H9 (cell line): Measurements from ENCODE around the gene JADE2. TPM values are rescaled to one million over a fixed set of nuclear protein-coding genes. Genes with fewer than 3 reads are reported as not detected.

ENCODE experiments used
- DNase-seq: peaks from one replicate; pipeline ENCODE4 v3.0.0-alpha.2; 2017
- H2AFZ ChIP-seq: one replicate; pipeline ENCODE4 v1.6.1; 2013; ENCODE audit warnings: mild to moderate bottlenecking, low read length, control low read depth, moderate library complexity
- H2AK5ac ChIP-seq: 2 replicates; pipeline ENCODE4 v1.6.1; 2013; ENCODE audit warnings: low read length, control low read depth, mixed read lengths; ENCODE audit not compliant: insufficient read length
- H2BK120ac ChIP-seq: one replicate; pipeline ENCODE4 v1.6.1; 2013; ENCODE audit warnings: low read depth, mild to moderate bottlenecking, low read length, control low read depth, inconsistent platforms; ENCODE audit not compliant: poor library complexity, severe bottlenecking
- H2BK12ac ChIP-seq: 2 replicates; pipeline ENCODE4 v1.6.1; 2013; ENCODE audit warnings: low read length, control low read depth, mixed read lengths, low read depth; ENCODE audit not compliant: insufficient read length
- H2BK15ac ChIP-seq: 2 replicates; pipeline ENCODE4 v1.6.1; 2013; ENCODE audit warnings: low read depth, low read length, control low read depth
- H2BK20ac ChIP-seq: one replicate; pipeline ENCODE4 v1.6.1; 2013; ENCODE audit warnings: low read depth, mild to moderate bottlenecking, low read length, control low read depth, inconsistent platforms; ENCODE audit not compliant: poor library complexity, severe bottlenecking
- H2BK5ac ChIP-seq: 2 replicates; pipeline ENCODE4 v1.6.1; 2013; ENCODE audit warnings: low read length, control low read depth, mixed read lengths; ENCODE audit not compliant: insufficient read length
- H3K14ac ChIP-seq: 2 replicates; pipeline ENCODE4 v1.6.1; 2013; ENCODE audit warnings: low read length, control low read depth; ENCODE audit not compliant: insufficient read depth
- H3K18ac ChIP-seq: 2 replicates; pipeline ENCODE4 v1.6.1; 2013; ENCODE audit warnings: low read depth, mild to moderate bottlenecking, mixed read lengths, low read length, control low read depth; ENCODE audit not compliant: insufficient read length
- H3K23ac ChIP-seq: 2 replicates; pipeline ENCODE4 v1.6.1; 2013; ENCODE audit warnings: low read length, control low read depth, mixed read lengths, low read depth; ENCODE audit not compliant: insufficient read length
- H3K23me2 ChIP-seq: 2 replicates; pipeline ENCODE4 v1.6.1; 2013; ENCODE audit warnings: low read depth, mild to moderate bottlenecking, mixed read lengths, low read length, control low read depth; ENCODE audit not compliant: insufficient read length, poor library complexity, severe bottlenecking
- H3K27ac ChIP-seq: 2 replicates; pipeline ENCODE4 v1.5.1; 2013; ENCODE audit warnings: low read length, control low read depth, mixed read lengths, low read depth; ENCODE audit not compliant: insufficient read length
- H3K27me3 ChIP-seq: 2 replicates; pipeline ENCODE4 v1.6.1; 2013; ENCODE audit warnings: low read length, control low read depth, inconsistent platforms; ENCODE audit not compliant: insufficient read depth
- H3K4ac ChIP-seq: 2 replicates; pipeline ENCODE4 v1.6.1; 2013; ENCODE audit warnings: low read depth, mild to moderate bottlenecking, control low read depth, inconsistent platforms, low read length, moderate library complexity
- H3K4me1 ChIP-seq: 2 replicates; pipeline ENCODE4 v1.6.1; 2013; ENCODE audit warnings: low read length, control low read depth, inconsistent platforms; ENCODE audit not compliant: insufficient read depth
- H3K4me2 ChIP-seq: 2 replicates; pipeline ENCODE4 v1.6.1; 2013; ENCODE audit warnings: low read length, control low read depth, mixed read lengths; ENCODE audit not compliant: insufficient read length, insufficient read depth
- H3K56ac ChIP-seq: 2 replicates; pipeline ENCODE4 v1.6.1; 2013; ENCODE audit warnings: low read depth, mild to moderate bottlenecking, mixed read lengths, low read length, control low read depth; ENCODE audit not compliant: insufficient read length
- H3K79me1 ChIP-seq: 2 replicates; pipeline ENCODE4 v1.6.1; 2013; ENCODE audit warnings: low read depth, mild to moderate bottlenecking, moderate library complexity, low read length, control low read depth, inconsistent platforms; ENCODE audit not compliant: insufficient read depth, poor library complexity, severe bottlenecking
- H3K79me2 ChIP-seq: 2 replicates; pipeline ENCODE4 v1.6.1; 2013; ENCODE audit warnings: low read length, control low read depth, inconsistent platforms; ENCODE audit not compliant: insufficient read depth
- H3K9ac ChIP-seq: 2 replicates; pipeline ENCODE4 v1.6.1; 2013; ENCODE audit warnings: low read length, control low read depth, mixed read lengths; ENCODE audit not compliant: insufficient read length; ENCODE audit errors: extremely low read depth
- H3K9me3 ChIP-seq: one replicate; pipeline ENCODE4 v1.6.1; 2013; ENCODE audit warnings: low read depth, low read length, inconsistent platforms; ENCODE audit not compliant: control insufficient read depth
- H3T11ph ChIP-seq: one replicate; pipeline ENCODE4 v1.6.1; 2013; ENCODE audit warnings: mild to moderate bottlenecking, low read length, control low read depth, inconsistent platforms
- H4K20me1 ChIP-seq: one replicate; pipeline ENCODE4 v1.6.1; 2013; ENCODE audit not compliant: control insufficient read depth, insufficient read length, insufficient read depth
- H4K5ac ChIP-seq: 2 replicates; pipeline ENCODE4 v1.6.1; 2013; ENCODE audit warnings: low read depth, mild to moderate bottlenecking, mixed read lengths, low read length, control low read depth; ENCODE audit not compliant: insufficient read length
- H4K8ac ChIP-seq: replicated peaks from 2 replicates; pipeline ENCODE4 v1.6.1; 2013; ENCODE audit warnings: low read length, control low read depth, mixed read lengths, low read depth; ENCODE audit not compliant: insufficient read length
- H4K91ac ChIP-seq: 2 replicates; pipeline ENCODE4 v1.6.1; 2013; ENCODE audit warnings: low read depth, mild to moderate bottlenecking, moderate library complexity, mixed read lengths, low read length, control low read depth; ENCODE audit not compliant: insufficient read length
- H3K27ac Mint-ChIP-seq, 3 experiments: 2 replicates in 2 of 3; 3 replicates in 1 of 3; pipeline ENCODE4 v1.8.0; 2020 to 2021; ENCODE audit warnings: mixed read lengths in 3 of 3, mild to moderate bottlenecking in 1 of 3, moderate library complexity in 1 of 3
- H3K27me3 Mint-ChIP-seq: 2 replicates; pipeline ENCODE4 v1.8.0; 2021; ENCODE audit warnings: low read depth, mild to moderate bottlenecking, moderate library complexity, mixed read lengths
- H3K36me3 Mint-ChIP-seq, 3 experiments: 2 replicates in 2 of 3; 3 replicates in 1 of 3; pipeline ENCODE4 v1.8.0; 2020 to 2021; ENCODE audit warnings: low read depth in 3 of 3, mixed read lengths in 3 of 3; ENCODE audit not compliant: insufficient read depth in 1 of 3
- H3K4me1 Mint-ChIP-seq, 2 experiments: 2 replicates each; pipeline ENCODE4 v1.8.0; 2020; ENCODE audit warnings: mixed read lengths in 2 of 2
- H3K4me3 Mint-ChIP-seq, 2 experiments: 2 replicates in 1 of 2; 3 replicates in 1 of 2; pipeline ENCODE4 v1.8.0; 2020 to 2021; ENCODE audit warnings: mild to moderate bottlenecking in 2 of 2, mixed read lengths in 2 of 2, moderate library complexity in 1 of 2
- H3K9me3 Mint-ChIP-seq, 2 experiments: 2 replicates in 1 of 2; 3 replicates in 1 of 2; pipeline ENCODE4 v1.8.0; 2020; ENCODE audit warnings: mild to moderate bottlenecking in 2 of 2, mixed read lengths in 2 of 2, moderate library complexity in 1 of 2
- CTCF ChIP-seq: fragments of 200-600 bp; sonication (generic); conservative IDR thresholded peaks from 3 replicates; pipeline ENCODE4 v1.8.0; 2021; ENCODE audit warnings: antibody characterized with exemption, mild to moderate bottlenecking
- WGBS: extraction: QIAGEN DNeasy Blood & Tissue Kit; methylation state at CpG from one replicate; pipeline ENCODE4 v1.1.7; 2013; ENCODE audit warnings: missing lambda C conversion rate, low lambda C conversion rate, mixed read lengths; ENCODE audit not compliant: insufficient read length; ENCODE audit errors: extremely low coverage; 5-methylcytosine and 5-hydroxymethylcytosine counted together
- total RNA-seq: library from RNA; stranded (reverse); gene quantifications from 2 replicates; pipeline ENCODE4 v1.2.1, GENCODE V29; 2021

JADE2 gene
- total RNA-seq, 1 experiment from 2014 or later: 99.7 TPM

GRCh38 chr5:134600600-134600999, 75.1 kb downstream of the JADE2 start:
- Histone ChIP-seq H4K8ac (no peak overlapping the region), H4K5ac (no peak overlapping the region), H3K4ac (no peak overlapping the region), H3K79me1 (no peaks in the 10 kb centered on the region), H2BK120ac (no peak overlapping the region), H3K9ac (no peak overlapping the region), H3K56ac (no peak overlapping the region), H3K4me1 (no peaks in the 10 kb centered on the region), H3K14ac (no peak overlapping the region), H3K23ac (no peak overlapping the region), H2AK5ac (no peak overlapping the region), H3K27ac (no peak overlapping the region), H2BK5ac (no peak overlapping the region), H2BK20ac (no peak overlapping the region), H3K18ac (no peak overlapping the region), H4K20me1 (no peaks in the 10 kb centered on the region), H3K23me2 (no peaks in the 10 kb centered on the region), H3T11ph (no peak overlapping the region), H2BK15ac (no peak overlapping the region), H3K79me2 (no peaks in the 10 kb centered on the region), H4K91ac (no peak overlapping the region), H2BK12ac (no peak overlapping the region), H3K9me3 (no peaks in the 10 kb centered on the region), H3K4me2 (no peak overlapping the region), H2AFZ (no peak overlapping the region), H3K27me3 (no peaks in the 10 kb centered on the region)
- H3K4me3 Mint-ChIP-seq: no peak overlapping the region
- peak overlapping the region in 2 of 3 experiments; percentile 75 to 79; a peak in 3 of 7 replicates for H3K27ac Mint-ChIP-seq
- H3K27me3 Mint-ChIP-seq: no peaks in the 10 kb centered on the region
- no peak for TF ChIP-seq CTCF
- no peaks in the 10 kb centered on the region for H3K9me3 Mint-ChIP-seq
- H3K36me3 Mint-ChIP-seq: peaks cover 0 to 19% (median 2%) of the 10 kb centered on the region in 3 experiments; a peak in 4 of 7 replicates
- no CpG with 5 or more reads among the region's 3 CpGs for WGBS
- DNase-seq: no peak
- peaks cover 7 to 8% of the 10 kb centered on the region in 2 experiments; a peak in 3 of 4 replicates for H3K4me1 Mint-ChIP-seq
